AG08395 (cell line): ENCODE data around the gene WNT8A.
A peak's percentile ranks its signal among the peaks of the same experiment; 100 is the strongest.

Experiments used
- DNase-seq: peaks from one replicate; pipeline ENCODE4 v3.0.0; 2012; ENCODE audit warnings: mixed read lengths, low spot score

The WNT8A gene

DNA sequence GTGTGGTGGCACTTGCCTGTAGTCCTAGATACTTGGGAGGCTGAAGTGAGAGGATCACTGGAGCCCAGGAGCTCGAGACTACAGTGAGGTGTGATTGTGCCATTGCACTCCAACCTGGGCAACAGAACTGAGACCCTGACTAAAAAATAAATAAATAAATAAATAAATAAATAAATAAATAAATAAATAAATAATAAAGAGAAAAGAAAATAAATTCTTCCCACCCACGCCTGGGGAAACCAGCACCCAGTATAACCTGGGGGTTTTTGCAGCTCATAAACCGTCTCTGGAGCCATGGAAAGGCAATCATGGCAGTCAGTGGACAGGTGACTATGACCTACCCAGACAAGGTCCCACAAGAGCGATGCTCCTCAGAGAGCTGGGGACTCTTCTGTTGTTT lies 7.9 kb downstream of the WNT8A start:
- no peak for DNase-seq

DNA sequence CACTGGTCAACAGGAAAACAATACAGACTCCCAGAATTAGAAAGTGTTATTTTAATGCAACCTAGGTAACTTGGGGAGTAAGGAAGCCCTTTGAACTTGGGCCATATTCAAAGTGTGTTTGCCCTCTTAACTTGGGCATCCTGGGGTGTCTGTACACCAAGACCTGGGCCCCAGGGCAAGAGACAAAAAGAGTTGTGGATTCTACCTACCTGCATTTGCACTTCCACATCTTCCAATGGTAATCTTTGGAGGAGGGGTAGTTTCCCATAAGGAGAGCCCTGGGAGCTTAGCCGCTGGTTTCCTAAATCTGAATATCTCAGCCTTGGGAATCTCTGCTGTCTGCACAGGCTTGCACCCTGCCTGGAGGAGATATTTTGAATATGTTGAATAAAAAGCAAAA lies 8.5 kb downstream of the WNT8A start:
- DNase-seq = no peak

DNA sequence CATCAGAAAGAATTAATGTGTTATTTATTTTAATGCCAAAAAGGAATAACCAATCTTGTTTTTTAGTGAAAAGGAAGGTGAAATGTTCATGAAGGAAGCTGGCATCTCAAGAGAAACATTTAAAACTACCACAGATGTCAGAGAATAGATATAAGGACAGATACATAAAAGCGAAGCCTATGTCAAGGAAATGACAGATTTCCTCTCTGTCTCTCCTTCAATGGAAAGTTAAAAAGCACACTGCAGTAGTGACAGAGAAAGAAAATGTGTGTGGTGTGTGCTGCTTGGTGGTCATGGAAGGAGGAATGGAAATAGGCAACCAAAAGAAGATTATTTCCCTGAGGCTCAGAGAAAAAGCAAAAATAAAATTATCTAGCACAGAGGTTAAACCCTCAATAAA lies 9.2 kb downstream of the WNT8A start:
- DNase-seq = no peak

DNA sequence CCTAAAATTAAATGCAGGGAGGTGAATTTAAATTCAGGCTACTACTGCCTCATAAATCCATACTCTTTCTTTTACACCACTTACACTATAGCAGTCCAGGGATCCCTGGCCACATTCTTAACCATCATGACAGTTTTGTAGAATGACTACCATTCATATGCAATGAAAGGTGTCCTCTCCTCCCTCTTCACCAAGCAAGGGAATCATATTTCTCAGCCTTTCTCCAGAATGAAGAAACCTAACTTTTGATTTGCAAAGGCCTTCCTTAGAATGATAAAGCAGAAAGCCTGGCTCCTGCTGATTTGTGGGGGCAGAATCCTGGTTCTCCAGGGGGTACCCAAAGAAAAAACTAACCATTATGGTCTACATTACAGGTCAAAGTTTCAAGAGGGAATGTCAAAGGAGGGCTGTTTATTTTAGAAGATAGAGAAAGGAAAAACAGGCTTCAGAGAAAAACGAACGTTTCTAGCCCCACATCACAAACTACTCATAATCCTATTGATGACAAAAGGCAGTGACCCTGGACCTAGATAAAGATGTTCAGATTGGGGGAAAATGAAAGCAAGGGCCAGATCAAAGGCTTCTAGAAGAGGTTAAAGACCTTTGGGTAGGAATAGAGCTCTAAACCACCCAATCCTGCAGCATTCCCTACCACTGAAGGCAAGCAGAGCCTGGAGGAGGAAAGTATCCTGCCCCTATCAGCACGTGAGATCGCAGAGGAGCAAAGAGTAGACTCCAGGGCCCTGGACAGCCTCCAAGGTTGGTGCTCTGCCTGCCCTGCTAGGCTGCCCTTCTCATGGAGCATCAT lies 11.5 kb downstream of the WNT8A start:
- no peak for DNase-seq

DNA sequence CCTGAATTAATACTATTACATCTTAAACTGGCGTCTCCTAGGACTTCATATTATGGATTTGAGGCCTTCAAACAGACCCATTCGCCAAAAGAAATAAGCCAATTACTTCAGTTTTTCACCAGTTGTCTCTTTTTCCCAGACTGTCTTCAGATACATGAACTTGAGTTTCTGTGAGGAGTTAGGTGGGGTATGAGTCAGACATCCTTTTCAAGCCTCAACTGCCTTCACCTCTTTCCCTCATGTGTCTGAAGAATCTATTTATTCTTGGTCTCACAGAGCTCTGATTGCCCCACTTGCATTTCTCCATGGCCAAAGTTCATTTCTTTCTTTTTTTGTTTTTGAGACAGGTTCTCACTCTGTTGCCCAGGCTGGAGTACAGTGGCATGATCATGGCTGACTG lies 12.5 kb downstream of the WNT8A start:
- DNase-seq = no peak

DNA sequence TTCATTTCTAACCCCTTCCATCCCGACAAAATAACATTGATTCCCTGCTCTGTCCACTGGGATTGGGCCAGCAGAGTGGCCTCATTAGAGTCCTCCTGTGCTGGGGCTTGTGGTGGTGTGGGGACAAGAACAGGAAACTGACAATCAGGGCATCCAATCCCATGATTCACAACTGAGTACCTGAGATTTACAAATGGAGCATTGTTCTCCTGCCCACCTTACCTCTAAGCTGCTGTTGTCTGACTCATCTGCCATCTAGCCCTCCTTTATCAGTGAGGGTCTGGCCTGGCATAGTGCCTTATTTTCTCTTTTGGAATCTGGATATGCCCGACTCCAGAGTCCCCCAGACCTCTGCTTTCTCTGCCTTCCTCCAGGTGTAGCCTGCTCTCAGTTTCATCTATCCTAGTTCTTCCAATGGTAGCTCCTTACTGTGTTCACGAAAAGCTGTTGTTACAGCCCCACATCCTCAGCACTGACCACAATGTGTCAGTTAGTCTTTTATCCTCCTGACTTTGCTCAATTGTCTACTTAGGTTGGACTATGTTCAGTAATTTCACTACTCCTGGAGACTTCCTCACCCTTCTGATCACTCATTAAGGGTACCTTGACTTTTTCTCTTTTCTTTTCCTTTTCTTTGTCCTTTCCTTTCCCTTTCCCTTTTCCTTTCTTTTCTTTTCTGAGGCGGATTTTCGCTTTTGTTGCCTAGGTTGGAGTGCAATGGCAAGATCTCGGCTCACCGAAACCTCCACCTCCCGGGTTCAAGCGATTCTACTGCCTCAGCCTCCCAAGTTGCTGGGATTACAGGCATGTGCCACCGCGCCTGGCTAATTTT lies 13.4 kb downstream of the WNT8A start:
- no peak for DNase-seq

DNA sequence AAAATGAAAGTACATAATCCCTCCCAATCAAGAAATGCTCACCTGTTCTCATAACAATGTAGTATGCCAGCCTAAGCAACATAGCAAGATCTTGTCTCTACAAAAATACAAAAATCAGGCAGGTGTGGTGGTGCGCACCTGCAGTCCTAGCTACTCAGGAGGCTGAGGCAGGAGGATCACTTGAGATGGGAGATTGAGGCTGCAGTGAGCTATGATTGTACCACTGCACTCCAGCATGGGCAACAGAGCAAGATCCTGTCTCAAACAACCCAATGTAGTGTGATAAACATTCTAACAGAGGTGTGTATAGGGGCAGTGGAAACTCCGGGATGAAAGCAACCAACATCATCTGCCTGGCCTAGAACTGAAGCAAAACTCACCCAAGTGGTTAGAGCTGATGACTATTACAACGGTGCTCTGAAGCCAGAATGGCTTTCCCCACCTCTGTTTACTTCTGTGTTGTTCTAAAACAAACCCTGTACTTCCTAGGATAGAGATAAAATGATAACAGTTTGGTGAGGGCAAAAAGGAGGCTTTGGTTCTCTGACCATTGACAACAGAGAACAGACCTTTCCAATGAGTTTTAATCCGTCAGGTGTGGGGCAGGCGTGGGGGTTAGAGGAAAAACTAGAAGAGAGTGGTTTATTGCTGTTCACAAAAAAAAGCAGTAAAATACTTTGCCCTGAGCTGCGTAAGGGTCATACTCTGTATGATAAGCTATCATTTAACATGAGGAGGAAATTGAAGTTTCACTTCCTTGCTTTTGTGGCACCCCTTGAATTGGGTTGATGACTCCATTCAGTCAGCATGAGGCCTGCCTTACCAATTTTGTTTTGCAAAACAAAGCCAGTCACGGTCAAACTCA lies 18.9 kb downstream of the WNT8A start:
- no peak for DNase-seq

DNA sequence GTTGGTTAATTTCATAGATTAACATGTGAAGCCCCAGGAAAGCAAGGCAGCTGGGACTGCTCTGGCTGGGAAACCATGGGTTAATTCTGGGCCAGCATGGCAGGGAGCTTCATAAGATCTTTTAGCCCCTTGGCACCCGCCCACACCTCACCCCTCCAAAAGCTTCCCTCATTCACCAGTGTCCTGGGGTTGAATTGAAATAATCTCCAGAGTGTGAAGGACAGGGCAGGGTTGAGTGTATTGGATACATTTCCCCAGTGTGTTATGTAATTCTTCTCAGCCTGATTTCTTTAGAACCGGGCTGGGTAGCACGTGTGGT lies 19.4 kb downstream of the WNT8A start:
- no peak for DNase-seq

DNA sequence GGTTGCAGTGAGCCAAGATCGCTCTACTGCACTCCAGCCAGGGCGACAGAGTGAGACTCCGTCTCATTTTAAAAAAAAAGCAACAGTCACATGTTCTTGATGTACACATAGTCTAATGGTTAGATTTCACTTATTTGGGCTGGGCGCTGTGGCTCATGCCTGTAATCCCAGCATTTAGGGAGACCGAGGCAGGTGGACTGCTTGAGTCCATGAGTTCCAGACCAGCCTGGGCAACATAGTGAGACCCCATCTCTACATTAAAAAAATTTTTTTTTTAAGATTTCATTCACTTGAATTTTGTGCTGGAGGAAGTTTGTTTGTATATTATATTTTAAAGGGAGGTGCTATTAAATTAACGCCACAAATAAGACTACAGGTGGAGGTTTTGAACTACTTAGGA lies 21.9 kb downstream of the WNT8A start:
- no peak for DNase-seq

DNA sequence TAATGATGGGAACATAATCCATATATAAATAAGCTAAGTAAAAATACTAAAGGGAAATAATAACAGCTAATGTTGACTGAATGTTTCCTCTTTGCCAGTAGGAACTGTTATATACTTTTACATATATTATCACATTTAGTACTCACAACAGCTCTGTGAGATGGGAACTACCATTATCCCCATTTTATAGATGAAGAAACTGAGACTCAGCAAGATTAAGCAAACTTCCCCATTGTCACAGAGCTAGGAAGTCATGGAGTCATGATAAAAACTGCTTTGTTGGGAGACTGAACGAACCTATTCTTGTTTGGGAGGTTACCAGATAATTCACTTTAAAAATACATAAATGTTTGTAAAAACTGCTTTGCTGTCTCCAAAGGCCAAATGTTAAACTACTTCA lies 23.4 kb downstream of the WNT8A start:
- DNase-seq = no peak

DNA sequence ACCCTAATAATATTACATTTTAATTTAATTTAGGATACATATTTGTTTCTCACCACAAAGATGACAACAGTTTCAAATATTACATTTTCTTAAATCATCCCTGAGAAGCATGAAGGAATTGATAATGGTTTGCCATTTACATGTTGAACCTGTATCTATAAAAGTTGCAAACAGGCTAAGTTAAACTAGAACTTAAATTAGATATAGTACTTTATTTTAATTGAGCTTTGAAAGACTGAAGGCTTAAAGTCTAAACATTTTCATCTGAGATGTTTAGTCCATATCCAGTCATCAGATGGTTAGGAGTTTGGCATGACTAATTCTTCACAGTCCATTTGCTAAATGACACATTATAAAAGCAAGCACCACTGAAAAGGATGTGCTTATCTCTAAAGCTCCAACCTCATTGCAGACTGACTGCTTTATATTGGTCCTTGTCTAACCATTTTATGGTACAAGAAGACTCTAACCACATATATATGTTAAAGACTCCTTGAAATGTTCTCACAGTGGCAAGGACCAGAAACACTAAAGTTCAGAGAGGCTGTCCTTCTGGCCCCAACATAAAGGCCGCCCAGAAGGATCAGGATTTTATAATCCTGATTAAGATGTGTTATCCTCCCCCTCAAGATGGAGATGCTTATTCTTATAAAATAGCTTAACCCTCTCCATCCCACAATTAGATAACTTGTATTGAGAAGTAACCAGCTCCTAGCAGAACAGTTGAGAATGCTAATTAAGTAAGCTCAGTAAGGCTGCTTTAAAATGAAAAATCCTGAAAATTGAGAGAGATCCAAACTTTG lies 25.8 kb downstream of the WNT8A start:
- no peak for DNase-seq

DNA sequence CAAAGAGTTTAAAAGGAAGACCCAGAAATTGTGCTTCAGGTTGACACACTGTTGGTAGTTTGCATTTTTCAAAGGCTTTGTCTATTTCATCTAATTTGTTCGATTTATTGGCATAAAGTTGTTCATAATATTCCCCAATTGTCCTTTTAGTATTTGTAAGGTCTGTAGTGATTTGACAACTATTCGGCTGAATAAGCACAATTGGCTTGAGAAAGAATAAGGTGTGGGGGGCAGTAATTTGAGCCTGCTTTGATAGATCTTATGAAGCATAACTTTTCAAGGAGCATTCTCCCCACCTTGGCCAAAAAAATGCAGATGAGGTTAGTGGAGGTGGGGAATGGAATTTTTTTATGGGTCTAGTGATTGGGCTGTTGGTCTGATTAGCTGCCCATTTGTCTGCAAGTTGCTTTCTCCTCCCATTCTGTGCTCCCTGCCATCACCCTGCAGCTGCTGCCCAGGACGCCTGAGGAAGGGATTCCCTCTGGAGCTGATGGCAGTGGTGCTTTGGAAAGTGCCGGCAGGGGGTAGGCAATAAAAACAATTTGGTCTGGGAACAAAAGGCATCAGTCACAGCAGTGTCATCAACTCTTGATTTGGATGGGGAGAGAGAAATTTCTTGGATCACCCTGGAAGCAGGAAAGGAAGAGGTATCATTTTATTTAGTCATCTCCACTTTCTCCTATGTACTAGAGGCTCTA lies 26.6 kb downstream of the WNT8A start:
- DNase-seq = no peak

DNA sequence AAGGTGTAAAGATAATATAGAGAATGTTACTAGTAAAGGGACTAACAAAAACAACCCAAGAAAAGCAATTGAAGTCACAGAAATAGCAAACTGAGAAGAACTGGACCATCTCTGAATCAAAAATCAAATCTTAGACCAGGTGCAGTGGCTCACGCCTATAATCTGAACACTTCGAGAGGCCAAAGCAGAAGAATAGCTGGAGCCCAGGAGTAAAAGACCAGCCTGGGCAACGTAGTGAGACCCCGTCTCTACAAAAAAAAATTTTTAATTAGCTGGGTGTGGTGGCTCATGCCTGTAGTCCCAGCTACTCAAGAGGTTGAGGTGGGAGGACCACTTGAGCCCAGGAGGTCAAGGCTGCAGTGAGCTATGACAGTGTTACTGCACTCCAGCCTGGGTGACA lies 27.3 kb downstream of the WNT8A start:
- no peak for DNase-seq

DNA sequence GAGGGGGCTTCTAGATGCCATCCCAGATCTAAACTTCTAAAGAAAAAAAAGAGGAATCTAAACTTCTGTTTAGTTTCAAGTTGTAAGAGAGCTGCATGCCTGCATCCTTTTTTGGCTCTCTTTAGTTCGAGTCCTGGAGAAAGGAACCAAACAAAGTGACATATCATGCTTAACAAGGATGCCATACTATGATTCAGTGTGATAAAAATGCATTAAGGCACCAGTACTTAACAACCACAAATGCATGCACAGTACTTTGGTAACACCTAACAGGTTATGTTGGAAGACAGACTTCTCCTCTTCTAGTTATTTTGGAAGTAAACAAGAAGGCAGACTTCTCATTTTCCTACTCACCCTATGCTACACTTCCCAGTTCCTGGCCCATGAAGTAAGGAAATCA lies 28.1 kb downstream of the WNT8A start:
- peak; percentile 22 for DNase-seq

DNA sequence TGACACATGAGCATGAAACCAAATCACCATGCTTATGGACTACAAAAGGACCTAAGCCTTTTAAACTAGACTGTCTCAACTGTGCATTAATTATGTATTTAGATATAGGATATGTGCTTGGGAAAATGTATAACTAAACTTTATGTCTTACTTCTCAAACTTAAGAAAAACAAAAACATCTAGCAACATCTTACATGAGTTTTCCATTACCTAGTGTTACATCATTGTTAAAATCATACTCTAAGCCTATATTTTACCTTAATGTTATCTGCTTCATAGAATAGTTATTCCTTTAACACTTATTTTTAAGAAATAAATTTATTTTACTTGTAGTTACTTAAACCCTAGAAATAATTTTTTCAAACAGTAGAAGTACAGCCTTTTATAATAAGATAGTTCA lies 31.4 kb downstream of the WNT8A start:
- no peak for DNase-seq

DNA sequence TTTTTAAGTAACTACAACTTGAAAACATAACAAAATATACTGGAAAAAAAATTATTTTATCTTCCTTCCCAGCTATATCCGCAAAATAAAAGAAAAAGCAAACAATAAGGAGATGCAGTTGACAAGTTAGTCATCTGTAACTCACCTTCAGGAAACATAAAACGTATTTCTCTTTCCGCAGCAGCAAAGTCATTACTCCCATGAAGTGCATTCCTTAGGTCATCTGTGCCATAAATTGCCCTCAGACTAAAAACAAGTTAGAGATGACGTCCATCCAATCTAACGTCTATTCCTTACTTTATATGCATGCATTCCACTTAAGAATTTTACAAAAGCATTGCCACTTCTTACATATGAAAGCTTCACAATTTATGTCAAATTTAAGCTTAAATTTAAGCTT lies 44.5 kb downstream of the WNT8A start:
- DNase-seq = no peak

DNA sequence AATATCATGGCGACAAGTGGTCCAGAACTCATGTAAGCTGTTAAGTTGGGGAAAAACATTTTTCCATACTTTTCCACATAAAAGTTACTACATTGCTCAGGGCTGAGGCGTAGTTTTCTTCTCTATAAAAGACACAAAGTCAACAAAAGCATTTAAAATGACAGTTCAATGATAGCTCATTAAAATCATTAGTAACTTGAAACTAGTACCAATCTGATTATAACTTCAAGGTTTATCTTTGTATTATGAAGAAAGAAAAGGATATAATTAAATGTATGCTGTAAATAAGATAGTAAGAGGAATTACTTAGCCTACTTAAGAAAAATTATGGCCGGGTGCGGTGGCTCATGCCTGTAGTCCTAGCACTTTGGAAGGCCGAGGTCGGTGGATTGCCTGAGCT lies 45.5 kb downstream of the WNT8A start:
- no peak for DNase-seq

DNA sequence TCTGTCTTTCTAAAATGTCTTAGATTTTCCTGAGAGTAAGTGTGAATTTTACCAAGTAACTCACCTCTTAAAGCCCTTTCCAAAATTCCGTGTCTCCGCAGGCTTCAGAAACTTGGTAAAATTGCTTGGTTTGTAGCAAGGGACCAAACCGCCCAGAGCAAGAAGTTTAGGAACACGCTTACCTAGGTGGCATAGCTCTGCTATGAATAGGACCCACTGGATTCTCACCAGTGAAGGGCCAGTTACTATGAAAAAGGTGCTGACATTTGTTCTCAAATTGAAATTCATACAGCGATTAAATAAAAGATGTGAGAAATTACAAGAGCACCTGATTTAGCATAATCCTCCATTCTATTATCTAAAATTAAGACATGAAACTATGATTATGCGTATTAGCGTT lies 48.7 kb downstream of the WNT8A start:
- DNase-seq = no peak

DNA sequence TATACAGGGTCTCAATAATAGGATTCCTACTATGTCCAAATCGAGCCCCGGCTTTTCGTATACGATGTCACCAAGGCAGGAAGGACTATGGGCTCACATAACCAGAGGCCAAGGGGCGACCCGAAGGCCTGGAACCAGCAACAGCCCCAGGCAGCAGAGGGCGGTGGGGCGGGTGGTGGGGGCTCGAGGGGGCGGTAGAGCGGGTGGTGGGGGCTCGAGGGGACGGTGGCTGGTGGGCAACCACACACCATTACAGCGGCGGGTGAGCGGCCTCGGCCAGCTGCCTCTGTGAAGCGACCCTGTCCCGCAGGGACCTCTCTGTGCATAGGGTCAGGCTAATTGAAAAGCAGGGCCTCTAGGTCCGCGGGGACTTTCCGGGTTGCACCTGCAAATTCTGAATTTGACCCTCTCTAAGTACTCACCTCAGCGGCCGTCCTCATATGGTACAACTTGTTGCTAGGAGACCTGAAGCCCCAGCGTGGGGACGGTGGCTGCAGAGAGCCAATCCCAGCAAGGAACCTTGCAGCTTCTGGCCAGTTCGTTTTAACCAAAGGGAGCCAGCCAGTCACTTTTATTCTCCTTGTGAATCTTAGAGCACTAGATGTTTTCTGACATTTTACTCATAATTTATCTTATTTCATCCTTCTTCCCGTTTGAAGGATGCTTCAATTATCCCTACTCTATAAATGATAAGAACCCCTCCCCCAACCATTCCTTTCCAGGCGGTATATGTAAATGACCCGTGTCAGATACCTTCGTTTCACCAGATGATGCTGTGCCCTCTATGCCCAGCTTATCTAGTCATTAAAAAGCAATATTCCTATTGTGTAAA lies 55.3 kb downstream of the WNT8A start, which contains the start of gene NME5:
Gene NME5 (minus strand): TSS at position 480 of the 832 bp plus-strand sequence. CDS start 648 bp downstream, outside the sequence.
- DNase-seq = peak; percentile 59

DNA sequence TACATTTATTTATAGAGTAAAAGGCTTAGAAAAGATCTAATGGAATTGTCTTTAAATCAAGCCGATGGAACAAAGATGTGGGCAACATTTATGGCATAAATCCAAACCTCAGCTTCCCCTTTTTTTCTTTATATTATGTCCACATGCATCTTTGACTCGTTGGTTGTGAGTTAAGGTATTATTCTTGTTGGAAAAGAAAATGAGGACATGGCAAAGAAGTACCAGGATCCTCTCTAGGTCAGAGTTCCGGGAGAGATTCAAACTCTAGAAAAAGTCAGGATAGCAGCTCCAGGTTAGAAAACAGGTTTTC lies 55.9 kb downstream of the WNT8A start:
- DNase-seq = no peak
